KOPT-K1 (cell line): ENCODE data around the gene PIGC.

Source experiments
- H3K27ac ChIP-seq: fragments of 200-600 bp; sonication (generic); 2 replicates; pipeline ENCODE4 v1.5.1; 2016; ENCODE audit warnings: antibody characterized with exemption, mild to moderate bottlenecking, low read depth, low read length; ENCODE audit not compliant: poor library complexity, severe bottlenecking
- H3K36me3 ChIP-seq: fragments of 200-600 bp; sonication (generic); 2 replicates; pipeline ENCODE4 v1.5.1; 2017; ENCODE audit warnings: antibody characterized with exemption, mild to moderate bottlenecking, low read length, moderate library complexity; ENCODE audit not compliant: insufficient read depth
- H3K9me3 ChIP-seq: fragments of 200-600 bp; sonication (generic); 2 replicates; pipeline ENCODE4 v1.5.1; 2017; ENCODE audit warnings: antibody characterized with exemption, low read length, mild to moderate bottlenecking; ENCODE audit not compliant: insufficient read depth, poor library complexity, severe bottlenecking

PIGC gene

DNA sequence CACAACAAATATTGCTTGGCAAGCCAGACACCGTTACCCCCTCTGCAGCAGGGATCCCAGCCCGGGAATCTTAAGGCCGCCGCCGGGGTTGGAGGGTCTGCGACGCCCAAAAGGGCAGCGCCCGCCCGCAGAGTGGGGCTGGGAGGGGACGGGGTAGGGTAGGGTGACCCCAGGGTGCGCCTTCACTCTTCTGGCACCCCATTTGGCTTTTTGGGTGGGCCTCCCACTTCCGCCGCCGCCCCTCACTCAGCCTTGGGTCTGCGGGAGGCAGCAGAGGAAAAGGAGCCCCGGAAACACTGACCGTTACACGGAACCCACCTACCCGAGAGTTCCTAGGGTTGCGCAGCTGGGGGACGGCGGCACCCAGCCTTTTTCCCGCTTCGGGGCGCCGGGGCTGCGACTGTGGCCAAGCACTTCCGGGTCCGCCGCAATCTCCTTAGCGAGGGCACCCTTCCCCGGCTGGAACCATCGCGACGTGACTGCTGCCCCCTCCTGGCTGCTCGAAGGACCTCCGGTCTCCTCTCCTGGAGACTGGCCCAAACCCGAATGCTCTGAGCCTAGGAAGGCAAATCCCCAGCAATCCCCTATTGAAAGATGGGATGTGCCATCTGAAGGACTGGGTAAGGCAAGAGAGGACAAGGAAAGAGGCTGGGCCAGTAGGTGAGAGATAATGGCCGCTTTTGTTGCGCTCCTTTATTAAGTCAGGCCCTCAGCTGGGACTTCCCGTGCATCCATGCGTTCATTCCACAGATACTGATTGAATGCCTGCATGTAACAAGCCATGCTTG is at the start of gene PIGC:
Gene PIGC (minus strand): TSS at position 404 of the 788 bp plus-strand sequence. CDS start 1,447 bp downstream, outside the sequence.
- no peaks in the 10 kb centered on the region for H3K9me3 ChIP-seq
- peak within 1 kb of the TSS; percentile 79 for H3K27ac ChIP-seq
- peaks cover 23% of the 10 kb centered on the region for H3K36me3 ChIP-seq

DNA sequence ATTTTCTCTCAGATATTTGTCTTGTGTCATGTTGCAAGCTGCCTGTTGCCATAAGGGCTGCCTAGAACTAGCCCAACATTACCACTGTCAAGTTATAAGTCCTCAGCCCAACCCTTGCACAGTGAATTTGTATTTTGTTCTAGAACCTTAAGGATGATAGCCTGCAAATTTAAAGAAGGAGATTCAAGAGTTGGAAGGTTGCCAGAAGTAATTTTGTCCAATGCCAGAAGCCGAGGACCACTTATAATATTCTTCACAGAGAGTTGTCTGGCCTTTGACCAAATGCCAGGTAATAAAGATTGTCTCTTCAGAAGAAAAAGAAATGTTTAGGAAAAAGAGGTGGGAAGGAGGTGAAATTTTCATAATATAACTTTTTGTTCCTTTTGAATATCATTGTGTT is 48.6 kb upstream of the PIGC start:
- no peaks in the 10 kb centered on the region for H3K9me3 ChIP-seq
- no peak overlapping the region for H3K27ac ChIP-seq
- H3K36me3 ChIP-seq: no peaks in the 10 kb centered on the region

DNA sequence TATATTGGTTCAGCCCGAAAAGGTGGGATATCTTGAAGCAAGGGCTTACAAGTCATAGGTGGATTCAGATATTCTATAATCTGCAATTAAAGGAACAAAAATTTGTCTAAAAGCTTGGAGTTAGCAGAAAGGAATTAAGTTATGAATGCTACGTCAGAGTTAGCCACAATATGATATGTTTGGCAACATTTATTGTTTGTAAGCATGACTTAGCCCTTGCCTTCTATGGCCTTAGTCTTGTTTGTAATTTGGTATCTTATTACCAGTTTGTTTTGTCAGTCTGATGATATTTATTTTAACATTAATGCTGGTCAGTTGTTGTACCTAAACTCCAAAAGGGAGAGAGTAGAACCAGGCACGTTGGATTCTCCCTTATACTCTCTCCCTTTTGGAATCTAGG is 46.0 kb upstream of the PIGC start:
- Histone ChIP-seq H3K36me3 (no peaks in the 10 kb centered on the region), H3K27ac (no peak overlapping the region), H3K9me3 (no peaks in the 10 kb centered on the region)

DNA sequence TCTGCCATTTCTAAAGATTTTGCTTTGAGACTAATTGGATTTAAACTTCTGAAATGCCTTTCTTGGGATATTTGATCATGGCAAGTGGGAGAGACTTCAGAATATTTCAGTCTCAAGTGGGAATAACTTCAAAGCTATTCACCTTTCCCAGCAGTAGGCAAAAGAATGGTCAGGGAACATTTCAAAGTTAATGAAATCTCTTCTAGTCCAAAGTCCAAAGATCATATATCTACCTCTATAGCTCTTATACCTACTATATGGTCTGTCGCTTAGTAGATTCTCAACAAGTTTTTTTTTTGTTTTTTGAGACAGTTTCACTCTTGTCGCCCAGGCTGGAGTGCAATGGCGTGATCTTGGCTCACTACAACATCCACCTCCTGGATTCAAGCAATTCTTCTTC is 44.5 kb upstream of the PIGC start:
- no peaks in the 10 kb centered on the region for H3K36me3 ChIP-seq
- no peaks in the 10 kb centered on the region for H3K9me3 ChIP-seq
- no peak overlapping the region for H3K27ac ChIP-seq

DNA sequence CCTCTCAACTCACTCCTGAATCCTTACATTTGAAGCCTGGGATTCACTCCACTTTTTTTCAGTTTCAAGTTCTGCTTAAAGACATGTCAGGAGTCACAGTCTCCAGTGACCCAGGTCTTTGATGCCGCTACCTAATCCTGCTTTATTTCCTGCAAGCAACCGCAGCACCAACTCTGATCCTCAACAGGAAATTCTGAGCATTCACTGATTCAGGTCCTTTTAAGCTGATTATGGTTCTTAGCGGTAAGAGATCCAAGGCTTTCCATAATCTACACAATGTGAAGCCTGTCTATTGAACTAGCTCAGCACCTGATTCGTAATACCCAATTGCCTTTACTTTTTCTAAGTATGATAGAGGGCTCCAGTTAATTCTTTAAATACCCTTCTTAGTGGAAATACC is 43.7 kb upstream of the PIGC start:
- H3K27ac ChIP-seq: no peak overlapping the region
- H3K36me3 ChIP-seq: no peaks in the 10 kb centered on the region
- no peaks in the 10 kb centered on the region for H3K9me3 ChIP-seq

DNA sequence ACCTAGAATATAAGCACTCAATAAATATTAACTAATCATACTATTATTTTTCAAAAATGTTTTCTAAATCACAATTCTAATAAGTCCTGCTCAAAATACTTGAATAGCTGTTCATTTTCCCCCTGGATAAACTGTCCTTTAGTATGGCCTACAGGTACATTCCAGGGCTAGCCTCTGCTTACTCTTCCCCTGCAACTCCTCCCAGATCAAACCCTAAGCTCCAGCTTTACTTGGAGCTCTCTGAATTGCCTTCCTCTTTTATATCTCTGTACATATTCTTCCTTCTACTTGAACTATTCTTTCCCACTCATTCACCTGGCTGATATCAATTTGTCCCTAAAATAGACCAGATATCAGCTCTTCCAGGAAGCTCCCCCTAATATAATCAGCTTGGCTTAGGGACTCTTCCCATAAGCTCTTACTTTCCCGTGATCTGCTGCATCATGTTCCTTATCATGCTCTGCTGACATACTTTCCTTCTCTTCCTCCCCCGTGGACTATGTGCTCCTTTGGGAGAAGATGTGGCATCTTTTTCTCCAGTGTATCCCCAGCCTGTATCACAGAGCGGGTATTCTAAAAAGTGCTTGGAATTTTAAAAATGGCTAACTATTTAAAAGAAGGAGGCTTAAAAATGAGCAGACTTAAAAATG is 43.1 kb upstream of the PIGC start:
- Histone ChIP-seq H3K27ac (no peak overlapping the region), H3K36me3 (no peaks in the 10 kb centered on the region), H3K9me3 (no peaks in the 10 kb centered on the region)

DNA sequence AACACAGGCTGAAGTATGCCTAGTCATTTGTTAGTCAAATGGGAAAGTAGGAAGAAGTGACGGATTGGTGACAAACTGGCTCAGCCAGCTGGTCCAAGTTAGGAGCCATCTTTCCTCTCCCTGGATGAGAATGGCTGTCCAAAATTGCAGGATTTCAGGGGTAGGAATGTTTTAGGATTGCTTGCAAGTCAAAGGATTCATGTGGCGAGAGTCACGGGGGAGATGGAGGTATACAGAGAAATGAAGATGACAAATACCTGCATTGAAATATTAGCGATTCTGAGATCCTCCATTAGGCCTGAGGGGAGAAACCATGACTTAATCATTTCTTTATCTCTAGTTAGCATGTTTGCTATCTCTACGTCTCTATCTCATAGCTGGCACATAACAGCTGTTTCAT is 41.8 kb upstream of the PIGC start:
- H3K36me3 ChIP-seq: no peaks in the 10 kb centered on the region
- H3K27ac ChIP-seq: no peak overlapping the region

DNA sequence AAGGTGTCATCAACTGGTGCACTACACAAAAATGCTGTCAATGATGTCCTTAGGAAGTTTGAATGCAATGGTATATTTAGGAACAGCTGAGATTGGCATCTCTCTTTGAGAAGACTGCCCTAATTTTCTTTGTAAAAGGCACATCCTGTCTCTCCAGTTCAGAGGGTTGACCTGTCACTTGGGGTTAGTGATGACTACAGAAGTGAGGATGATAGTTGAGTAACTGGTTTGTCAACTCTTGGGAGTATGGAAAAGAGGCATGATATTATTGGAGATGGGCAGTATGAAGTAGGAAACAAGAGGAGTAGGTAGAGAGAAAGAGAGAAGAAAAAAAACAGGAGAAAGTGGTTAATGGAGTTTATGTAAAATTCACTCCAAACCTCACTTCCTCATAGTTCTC is 40.4 kb upstream of the PIGC start:
- Histone ChIP-seq H3K36me3 (no peaks in the 10 kb centered on the region), H3K9me3 (no peaks in the 10 kb centered on the region), H3K27ac (no peak overlapping the region)

More for the DNA sequence above, 41.8 kb upstream of the PIGC start:
- no peaks in the 10 kb centered on the region for H3K9me3 ChIP-seq

DNA sequence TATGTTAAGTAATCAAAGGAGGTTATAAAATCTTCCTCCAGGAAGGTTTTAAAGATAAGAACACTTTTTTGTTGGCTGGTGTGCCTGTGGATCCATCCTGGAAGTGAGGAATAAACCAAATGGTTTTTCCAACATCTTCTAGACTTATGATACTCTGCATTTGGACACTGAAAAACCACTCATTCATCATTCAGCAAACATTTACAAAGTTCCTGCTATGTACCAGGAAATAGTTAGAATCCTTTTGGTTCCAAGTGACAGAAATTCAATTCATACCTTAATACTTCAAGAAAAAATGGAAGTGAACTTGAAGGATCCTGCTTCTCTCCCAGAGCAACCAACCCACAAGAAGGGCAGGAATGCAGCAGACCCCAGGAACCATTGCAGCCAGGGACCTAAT is 39.6 kb upstream of the PIGC start:
- no peaks in the 10 kb centered on the region for H3K9me3 ChIP-seq
- H3K36me3 ChIP-seq: no peaks in the 10 kb centered on the region
- no peak overlapping the region for H3K27ac ChIP-seq

DNA sequence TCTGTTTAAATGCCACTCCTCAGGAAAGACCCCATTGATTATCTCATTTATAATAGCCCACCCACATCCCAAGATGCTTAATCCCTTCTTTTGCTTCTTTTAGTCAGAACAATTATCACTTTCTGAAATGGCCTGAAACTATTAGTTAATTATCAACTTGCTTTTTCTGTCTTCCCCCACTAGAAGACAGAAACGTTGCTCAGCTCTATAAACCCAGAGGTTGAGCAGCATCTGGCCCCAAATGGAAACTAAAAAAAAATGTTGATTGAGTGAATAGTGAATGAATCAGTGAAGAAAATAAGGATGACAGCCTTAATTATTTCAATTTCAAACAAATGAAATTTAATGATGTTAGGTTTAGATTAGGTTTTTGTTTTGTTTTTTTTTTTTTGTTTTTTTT is 38.2 kb upstream of the PIGC start:
- H3K27ac ChIP-seq: no peak overlapping the region
- H3K9me3 ChIP-seq: no peaks in the 10 kb centered on the region
- H3K36me3 ChIP-seq: no peaks in the 10 kb centered on the region

DNA sequence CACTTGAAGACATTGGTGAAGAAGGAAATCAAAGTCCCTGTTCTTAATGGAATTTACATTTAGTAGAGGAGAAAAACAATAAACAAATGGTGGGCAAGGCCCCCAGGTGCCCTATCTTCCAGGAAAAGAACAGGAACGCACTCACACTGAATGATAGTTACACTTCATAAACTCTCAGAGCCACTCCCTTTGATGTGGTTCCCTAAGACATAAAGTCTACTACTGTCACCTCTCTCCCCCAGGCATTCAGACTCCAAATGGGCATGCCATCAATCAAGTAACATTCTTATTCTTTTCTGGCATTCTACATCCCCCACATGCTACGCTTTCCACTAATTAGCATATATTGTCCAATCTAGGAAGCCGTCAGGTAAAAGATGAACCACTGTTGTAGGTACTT is 36.6 kb upstream of the PIGC start:
- H3K27ac ChIP-seq: peak overlapping the region; percentile 41
- no peaks in the 10 kb centered on the region for H3K36me3 ChIP-seq
- no peaks in the 10 kb centered on the region for H3K9me3 ChIP-seq

DNA sequence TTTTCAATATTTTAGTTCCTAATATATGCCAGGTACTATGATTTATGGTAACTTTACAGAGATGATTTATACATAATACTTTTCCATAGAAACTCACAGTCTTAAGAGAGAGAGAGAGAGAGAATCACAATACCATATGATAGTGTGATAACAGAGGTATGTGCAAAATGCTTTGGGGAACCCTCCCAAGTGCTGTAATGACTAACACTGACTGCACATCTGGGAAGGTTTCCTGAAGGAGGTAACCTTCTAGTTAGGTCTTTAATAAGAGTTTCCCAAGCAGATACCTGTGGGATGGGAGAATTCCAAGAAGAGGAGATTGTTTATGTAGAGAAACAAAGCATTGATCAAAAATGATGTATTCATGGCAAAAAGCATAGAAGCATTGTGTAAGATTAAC is 34.6 kb upstream of the PIGC start:
- Histone ChIP-seq H3K9me3 (no peaks in the 10 kb centered on the region), H3K36me3 (no peaks in the 10 kb centered on the region), H3K27ac (no peak overlapping the region)

DNA sequence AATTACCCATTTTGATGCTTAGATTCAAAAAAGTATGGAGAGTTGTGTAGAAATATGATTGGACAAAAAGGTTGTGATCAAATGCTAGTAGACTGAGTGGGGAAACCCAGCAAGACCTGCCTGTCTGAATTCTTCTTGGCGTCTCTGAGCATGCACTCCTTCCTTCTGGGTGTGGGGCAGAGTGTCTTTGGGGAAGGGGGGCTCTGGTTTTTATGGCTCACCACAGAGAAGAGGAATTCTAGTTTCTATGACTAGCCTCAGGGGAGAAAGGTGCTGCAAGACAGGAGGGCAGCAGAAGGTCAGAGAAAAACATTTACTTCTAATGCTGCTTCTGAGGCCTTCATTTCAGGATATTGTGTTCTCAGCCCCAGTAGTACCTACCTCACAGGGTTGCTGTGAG is 33.9 kb upstream of the PIGC start:
- Histone ChIP-seq H3K36me3 (no peaks in the 10 kb centered on the region), H3K27ac (no peak overlapping the region), H3K9me3 (no peaks in the 10 kb centered on the region)

DNA sequence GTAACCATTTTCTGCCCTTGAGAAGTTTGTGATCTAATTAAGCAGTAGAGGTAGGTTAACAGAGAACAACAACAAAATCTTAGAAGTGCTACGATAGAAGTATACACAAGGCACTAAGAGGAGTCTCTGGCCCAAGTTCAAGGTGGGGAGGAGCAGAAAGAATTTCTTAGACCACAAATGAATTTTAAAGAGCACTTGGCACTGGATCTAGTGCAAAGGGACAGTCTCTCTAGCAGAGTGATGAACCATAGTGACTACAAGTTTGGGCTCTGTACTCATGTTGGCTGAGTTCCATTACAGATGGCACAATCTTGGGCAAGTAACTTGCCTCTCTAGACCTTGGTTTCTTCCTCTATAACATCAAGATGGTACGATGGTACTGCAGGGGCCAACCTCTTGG is 33.3 kb upstream of the PIGC start:
- H3K9me3 ChIP-seq: no peaks in the 10 kb centered on the region
- H3K27ac ChIP-seq: no peak overlapping the region
- no peaks in the 10 kb centered on the region for H3K36me3 ChIP-seq

DNA sequence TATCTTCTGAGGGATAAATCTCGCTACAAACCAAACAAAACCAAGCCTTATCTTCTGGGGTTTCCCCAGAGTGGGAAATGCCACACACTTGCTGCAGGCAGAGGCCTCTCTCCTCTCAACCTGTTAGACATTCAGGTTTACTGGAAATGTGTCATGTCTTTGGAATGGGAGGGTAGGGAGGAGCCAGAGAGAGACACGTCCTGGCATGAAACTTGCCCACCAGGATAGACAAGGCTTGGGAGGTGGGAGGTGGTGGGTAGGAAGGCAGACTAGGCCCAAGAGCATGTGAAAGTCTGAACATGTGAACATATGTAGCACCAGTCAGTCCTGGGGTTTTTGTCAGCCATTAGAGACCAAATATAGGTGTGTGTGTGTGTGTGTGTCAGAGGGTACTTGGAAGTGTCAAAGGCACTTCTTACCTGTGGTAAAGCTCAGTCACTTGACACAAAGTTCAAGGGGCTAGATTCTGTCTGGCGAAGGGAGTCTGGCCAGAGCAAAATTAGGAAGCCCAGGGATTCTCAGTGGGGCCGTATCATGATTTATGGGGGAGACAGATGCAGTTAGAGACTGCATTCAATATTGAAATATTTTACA is 32.4 kb upstream of the PIGC start:
- H3K36me3 ChIP-seq: no peaks in the 10 kb centered on the region
- H3K9me3 ChIP-seq: no peaks in the 10 kb centered on the region
- no peak overlapping the region for H3K27ac ChIP-seq

DNA sequence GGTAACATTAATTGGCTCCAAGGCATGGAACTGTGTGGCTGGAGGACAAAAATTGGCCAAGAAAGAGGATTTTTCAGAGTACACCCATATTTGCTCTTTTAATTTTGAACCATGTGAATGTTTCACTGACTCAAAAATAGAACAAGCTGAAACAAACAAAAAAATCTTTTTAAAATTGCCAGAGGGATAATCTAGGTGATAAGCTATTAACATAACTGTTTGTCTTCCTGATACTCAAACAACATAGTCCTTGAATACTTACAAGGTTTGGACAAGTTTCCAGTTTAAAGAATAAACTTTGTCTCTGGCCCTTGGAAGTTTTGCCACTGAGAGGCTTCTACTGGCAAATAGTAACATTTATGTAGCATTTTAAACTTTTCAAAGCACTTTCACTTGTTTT is 30.0 kb upstream of the PIGC start:
- H3K36me3 ChIP-seq: no peaks in the 10 kb centered on the region
- no peaks in the 10 kb centered on the region for H3K9me3 ChIP-seq
- no peak overlapping the region for H3K27ac ChIP-seq
